ENCODE data around the gene LAMA2.

The LAMA2 gene

GRCh38 chr6:129346964-129347363 is 464.0 kb downstream of the LAMA2 start:
- Histone ChIP-seq H3K4me3 (no peak overlapping the region), H3K27ac (no peak overlapping the region)
- TF ChIP-seq CTCF (IDR thresholded peaks at IDR 0.05): no peak
- DNase-seq (ENCODE audit: low spot score): no peak

GRCh38 chr6:129350278-129350677 is 467.3 kb downstream of the LAMA2 start:
- no peak overlapping the region for H3K4me3 ChIP-seq
- H3K27ac ChIP-seq: no peak overlapping the region
- no peak for DNase-seq (ENCODE audit: low spot score)
- TF ChIP-seq CTCF (IDR thresholded peaks at IDR 0.05): no peak

DNA sequence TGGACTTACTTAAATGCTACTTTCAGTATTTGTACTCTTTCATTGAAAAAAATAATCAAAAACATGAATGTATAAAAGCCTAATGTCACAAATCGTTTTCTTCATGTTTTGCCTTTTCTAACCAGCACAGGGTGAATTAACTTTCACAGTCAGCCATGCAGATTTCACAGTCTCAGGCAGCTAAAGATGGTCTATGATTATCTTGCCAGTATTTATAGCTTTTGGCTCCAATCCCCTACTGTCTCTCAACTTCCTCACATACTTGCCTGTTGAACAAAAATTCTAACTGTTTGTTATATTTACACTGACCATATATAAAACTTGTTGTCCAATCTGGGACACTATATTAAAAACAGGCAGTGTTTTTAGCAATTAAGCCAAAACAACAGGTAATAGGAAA is 468.9 kb downstream of the LAMA2 start:
- no peak for DNase-seq (ENCODE audit: low spot score)
- no peak overlapping the region for H3K27ac ChIP-seq
- no peak overlapping the region for H3K4me3 ChIP-seq
- TF ChIP-seq CTCF (IDR thresholded peaks at IDR 0.05): no peak

DNA sequence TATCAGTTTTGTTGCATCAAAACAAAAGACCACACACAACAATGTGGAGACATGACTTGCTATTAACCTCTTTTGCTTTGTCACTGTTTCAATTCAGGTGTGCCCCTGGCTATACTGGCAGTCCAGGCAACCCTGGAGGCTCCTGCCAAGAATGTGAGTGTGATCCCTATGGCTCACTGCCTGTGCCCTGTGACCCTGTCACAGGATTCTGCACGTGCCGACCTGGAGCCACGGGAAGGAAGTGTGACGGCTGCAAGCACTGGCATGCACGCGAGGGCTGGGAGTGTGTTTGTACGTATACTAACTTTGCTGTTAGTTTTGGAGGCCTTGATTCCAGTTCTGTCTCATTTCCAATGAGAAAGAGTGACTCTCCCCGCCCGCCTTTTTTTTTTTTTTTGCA is 470.1 kb downstream of the LAMA2 start:
- no peak for TF ChIP-seq CTCF (IDR thresholded peaks at IDR 0.05)
- no peak overlapping the region for H3K27ac ChIP-seq
- no peak overlapping the region for H3K4me3 ChIP-seq
- no peak for DNase-seq (ENCODE audit: low spot score)

DNA sequence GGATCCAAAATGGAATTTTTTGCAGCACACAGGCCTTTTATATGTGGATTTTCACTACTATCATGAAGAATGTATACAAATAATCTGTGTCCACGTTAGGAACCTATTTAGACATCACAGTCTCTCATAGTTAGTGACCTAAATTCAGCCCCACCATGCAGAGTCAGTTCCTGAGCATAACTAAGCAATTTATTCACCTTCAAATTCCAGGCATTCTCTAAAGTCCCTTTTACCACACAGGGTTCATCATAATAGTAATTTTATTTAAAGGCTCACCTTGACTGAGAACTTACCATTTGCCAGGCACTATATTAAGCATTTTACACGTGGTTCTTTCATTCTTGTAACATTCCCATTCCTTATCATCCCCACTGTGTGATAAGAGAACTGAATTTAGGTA is 473.2 kb downstream of the LAMA2 start:
- TF ChIP-seq CTCF (IDR thresholded peaks at IDR 0.05): no peak
- H3K27ac ChIP-seq: no peak overlapping the region

DNA sequence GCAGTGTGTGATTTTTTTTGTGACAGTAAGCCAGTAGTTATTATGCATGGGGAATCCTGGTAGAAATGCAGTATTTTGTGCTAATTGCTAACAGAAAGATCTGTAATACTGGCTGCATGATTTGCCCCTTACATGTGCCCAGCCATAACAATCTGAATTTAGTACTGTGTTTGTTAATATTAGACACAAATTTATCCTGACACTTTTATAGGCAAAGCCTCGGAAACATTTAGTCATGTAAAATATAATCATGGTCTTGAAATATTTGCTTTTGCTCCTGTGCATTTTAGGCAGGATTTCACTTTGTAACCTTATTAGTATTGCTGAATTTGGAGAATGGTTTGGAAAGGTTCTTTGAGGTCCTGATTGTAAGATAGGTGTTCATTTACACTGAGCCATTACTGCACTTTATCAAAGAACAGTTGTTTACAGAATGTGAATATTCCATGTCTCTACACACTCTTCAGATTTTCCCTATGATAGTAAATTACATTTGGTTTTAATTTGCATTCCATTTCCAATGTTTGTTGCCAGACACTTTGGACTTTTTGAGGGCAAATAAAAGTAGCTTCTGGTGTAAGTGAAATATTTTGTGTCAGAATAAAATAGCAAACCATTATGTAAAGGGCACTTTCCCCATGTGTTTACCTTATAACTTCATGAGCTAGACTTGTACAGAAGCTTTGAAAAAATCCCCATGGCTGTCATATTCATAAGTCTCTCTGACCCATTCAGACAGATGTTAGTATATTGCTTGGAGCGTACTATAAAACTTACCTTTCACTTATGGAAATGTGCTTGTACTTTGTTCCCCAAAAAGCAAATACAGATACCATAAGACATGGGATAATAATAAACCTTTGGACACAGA is 477.1 kb downstream of the LAMA2 start:
- H3K27ac ChIP-seq: no peak overlapping the region
- DNase-seq (ENCODE audit: low spot score): no peak

More for the DNA sequence above, 473.2 kb downstream of the LAMA2 start:
- DNase-seq (ENCODE audit: low spot score): no peak
- H3K4me3 ChIP-seq: no peak overlapping the region

More for the DNA sequence above, 477.1 kb downstream of the LAMA2 start:
- no peak overlapping the region for H3K4me3 ChIP-seq
- no peak for TF ChIP-seq CTCF (IDR thresholded peaks at IDR 0.05)

Data from coronary artery (tissue), 2 donors.